RWPE1 (cell line): ENCODE results near the gene SCAMP5.

Experiments used
- CTCF ChIA-PET: fragments of 350-600 bp; sonication (Branson Sonifier 250); formaldehyde crosslinking; extraction: SDS; loops from one replicate; lab custom pipeline; 2021; lab: Yijun Ruan, JAX
- POLR2A ChIA-PET: fragments of 400-600 bp; formaldehyde crosslinking; extraction: SDS; loops from one replicate; lab custom pipeline; 2020; ENCODE audit warnings: antibody characterized with exemption; ENCODE audit not compliant: low non-redundant PET; lab: Yijun Ruan, JAX
- DNase-seq: peaks from one replicate; pipeline ENCODE4 v3.0.0; 2012; ENCODE audit warnings: low spot score
- H3K27ac ChIP-seq: fragments of 450-650 bp; 2 replicates; pipeline ENCODE4 v1.5.1; 2017
- CTCF ChIP-seq: fragments of 450-650 bp; conservative IDR thresholded peaks from 2 replicates; pipeline ENCODE4 v1.5.1; 2017; ENCODE audit warnings: low read depth, mild to moderate bottlenecking

SCAMP5 gene

GRCh38 chr15:75054172-75054897, 59.0 kb downstream of the SCAMP5 start:
- POLR2A ChIA-PET = no interaction called here
- no peak overlapping the region for H3K27ac ChIP-seq
- no peak for TF ChIP-seq CTCF
- DNase-seq = no peak
- CTCF ChIA-PET = no interaction called here

- DNase-seq = no peak
- no peak for TF ChIP-seq CTCF
- H3K27ac ChIP-seq = no peak overlapping the region
- CTCF ChIA-PET = no interaction called here
- POLR2A ChIA-PET = no interaction called here
Measured at GRCh38 chr15:75056036-75056435, 60.7 kb downstream of the SCAMP5 start.

- peak; percentile 37 for DNase-seq
- ChIA-PET CTCF (interaction anchor here (0.6 kb wide), 1 partner anchor 39 kb away, joined by 4 read pairs; no protein-coding TSS in a partner anchor), POLR2A (no interaction called here)
- no peak overlapping the region for H3K27ac ChIP-seq
- no peak for TF ChIP-seq CTCF
Measured at GRCh38 chr15:75058127-75058905, 63.0 kb downstream of the SCAMP5 start.

GRCh38 chr15:75059607-75060006, 64.2 kb downstream of the SCAMP5 start:
- TF ChIP-seq CTCF = no peak
- ChIA-PET CTCF (interaction anchor here (0.6 to 1.1 kb wide), 2 partner anchors 16 to 145 kb away, joined by 3 read pairs; no protein-coding TSS in a partner anchor), POLR2A (no interaction called here)
- H3K27ac ChIP-seq = no peak overlapping the region
- DNase-seq = no peak

GRCh38 chr15:75061272-75061671, 65.9 kb downstream of the SCAMP5 start:
- H3K27ac ChIP-seq = no peak overlapping the region
- DNase-seq = no peak
- TF ChIP-seq CTCF = no peak
- CTCF ChIA-PET = interaction anchor here (0.6 to 0.8 kb wide), 2 partner anchors 9 to 392 kb away, joined by 3 read pairs; no protein-coding TSS in a partner anchor
- POLR2A ChIA-PET = no interaction called here

DNA sequence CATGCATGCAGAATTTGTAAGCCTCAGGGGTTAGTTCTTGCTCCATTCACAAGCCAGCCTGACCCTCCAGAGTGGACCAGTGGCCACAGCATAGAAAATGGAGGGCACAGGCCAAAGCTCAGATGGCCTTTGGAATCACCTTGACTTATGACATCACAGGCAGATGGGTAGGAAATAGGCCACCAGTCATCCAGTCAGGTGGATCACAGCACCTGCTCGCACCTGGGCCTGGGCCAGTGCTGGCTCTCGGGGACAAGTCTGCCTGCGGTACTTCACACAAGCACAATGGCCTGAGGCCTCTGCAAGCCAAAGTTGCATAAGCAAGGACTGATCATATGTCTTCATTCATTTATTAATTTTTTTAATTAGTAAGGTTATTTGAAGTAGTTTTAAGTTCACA, 67.3 kb downstream of the SCAMP5 start:
- no peak for TF ChIP-seq CTCF
- no peak overlapping the region for H3K27ac ChIP-seq
- DNase-seq = no peak
- POLR2A ChIA-PET = no interaction called here
- CTCF ChIA-PET = interaction anchor here (0.6 kb wide), 1 partner anchor 17 kb away, joined by 3 read pairs; no protein-coding TSS in a partner anchor
